ENCODE measurements around the gene AADAT. TPM values are rescaled to one million over a fixed set of nuclear protein-coding genes. Genes with fewer than 3 reads are reported as not detected.
"Not testable (repeated sequence)": the region's sequence is repeated elsewhere in the genome, so short reads cannot be mapped to it uniquely, and the experiment has no call there.

The AADAT gene
- total and polyA plus RNA-seq, 7 experiments from 2014 or later: not detected

GRCh38 chr4:170127758-170128157 is 38.0 kb upstream of the AADAT start:
- intact Hi-C loops (cut with micrococcal nuclease): no loop called here
- H3K9me3 Mint-ChIP-seq: peaks cover 0 to 15% (median 2%) of the 10 kb centered on the region in 11 donors

GRCh38 chr4:170124406-170124805 is 34.6 kb upstream of the AADAT start:
- H3K36me3 Mint-ChIP-seq: peaks cover 0 to 4% (median 0%) of the 10 kb centered on the region in 5 donors
- POLR2A ChIA-PET: no interaction called here
- no peaks in the 10 kb centered on the region for H3K4me1 ChIP-seq (ENCODE audit: control insufficient read depth in 2 of 2, insufficient read depth in 2 of 2, low read length in 2 of 2)
- no peak overlapping the region for H3K4me3 Mint-ChIP-seq
- peaks cover 0 to 13% (median 0%) of the 10 kb centered on the region in 5 donors for H3K27me3 Mint-ChIP-seq
- H3K4me3 ChIP-seq (ENCODE audit: low read length): no peak overlapping the region
- CTCF ChIA-PET: no interaction called here
- H3K9me3 Mint-ChIP-seq: peaks cover 0 to 11% (median 0%) of the 10 kb centered on the region in 11 donors
- H3K4me1 Mint-ChIP-seq: no peaks in the 10 kb centered on the region
- no peaks in the 10 kb centered on the region for H3K9me3 ChIP-seq (ENCODE audit: control insufficient read depth in 2 of 3, low read length in 3 of 3)
- no peak overlapping the region for H3K27ac ChIP-seq (ENCODE audit: low read depth, low read length)
- no peak for ATAC-seq
- H3K27me3 ChIP-seq (ENCODE audit: control insufficient read depth in 2 of 2, insufficient read depth in 2 of 2, low read length in 2 of 2): no peaks in the 10 kb centered on the region
- no peak overlapping the region for H3K27ac Mint-ChIP-seq
- DNase-seq: no peak
- intact Hi-C loops (cut with micrococcal nuclease): no loop called here
- H3K36me3 ChIP-seq (ENCODE audit: control insufficient read depth in 2 of 3, insufficient read depth in 3 of 3, low read length in 3 of 3): no peaks in the 10 kb centered on the region

More at GRCh38 chr4:170127758-170128157, 38.0 kb upstream of the AADAT start:
- ChIA-PET POLR2A (no interaction called here), CTCF (no interaction called here)
- Mint-ChIP-seq H3K27me3 (peaks cover 0 to 13% (median 4%) of the 10 kb centered on the region in 5 donors), H3K36me3 (peaks cover 0 to 4% (median 0%) of the 10 kb centered on the region in 5 donors), H3K4me1 (no peaks in the 10 kb centered on the region), H3K4me3 (no peak overlapping the region), H3K27ac (no peak overlapping the region)
- no peak overlapping the region for H3K4me3 ChIP-seq (ENCODE audit: low read length)
- no peak overlapping the region for H3K27ac ChIP-seq (ENCODE audit: low read depth, low read length)
- no peaks in the 10 kb centered on the region for H3K36me3 ChIP-seq (ENCODE audit: control insufficient read depth in 2 of 3, insufficient read depth in 3 of 3, low read length in 3 of 3)
- no peak for DNase-seq
- ATAC-seq: no peak
- no peaks in the 10 kb centered on the region for H3K4me1 ChIP-seq (ENCODE audit: control insufficient read depth in 2 of 2, insufficient read depth in 2 of 2, low read length in 2 of 2)
- H3K27me3 ChIP-seq (ENCODE audit: control insufficient read depth in 2 of 2, insufficient read depth in 2 of 2, low read length in 2 of 2): no peaks in the 10 kb centered on the region
- peaks cover 0 to under 1% (median 0%) of the 10 kb centered on the region in 3 experiments for H3K9me3 ChIP-seq (ENCODE audit: control insufficient read depth in 2 of 3, low read length in 3 of 3)

DNA sequence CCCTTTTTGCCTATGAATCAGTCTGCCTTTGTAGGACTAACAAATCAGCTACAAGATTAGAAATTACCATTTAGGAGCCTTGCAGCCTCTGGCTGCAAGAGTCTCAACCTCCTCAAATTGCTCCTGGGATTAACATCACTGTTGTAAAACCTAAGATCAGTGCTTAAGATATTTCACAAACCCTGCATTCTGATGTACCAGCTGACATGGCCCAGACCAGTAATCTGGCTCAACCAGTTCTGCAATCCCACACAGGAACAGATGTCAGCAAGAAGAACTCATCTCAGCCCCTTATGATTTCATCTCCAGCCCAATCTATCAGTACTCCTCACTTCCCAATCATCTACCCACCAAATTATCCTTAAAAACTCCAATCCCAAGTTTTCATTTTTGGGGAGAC is 32.5 kb upstream of the AADAT start:
- Histone ChIP-seq H3K4me3 (ENCODE audit: low read length) (no peak overlapping the region), H3K36me3 (ENCODE audit: control insufficient read depth in 2 of 3, insufficient read depth in 3 of 3, low read length in 3 of 3) (no peaks in the 10 kb centered on the region), H3K27ac (ENCODE audit: low read depth, low read length) (no peak overlapping the region), H3K4me1 (ENCODE audit: control insufficient read depth in 2 of 2, insufficient read depth in 2 of 2, low read length in 2 of 2) (no peaks in the 10 kb centered on the region), H3K27me3 (ENCODE audit: control insufficient read depth in 2 of 2, insufficient read depth in 2 of 2, low read length in 2 of 2) (no peaks in the 10 kb centered on the region), H3K9me3 (ENCODE audit: control insufficient read depth in 2 of 3, low read length in 3 of 3) (no peaks in the 10 kb centered on the region)
- Mint-ChIP-seq H3K9me3 (peaks cover 0 to 11% (median 0%) of the 10 kb centered on the region in 11 donors), H3K27ac (no peak overlapping the region), H3K27me3 (peaks cover 0 to 13% (median 12%) of the 10 kb centered on the region in 5 donors), H3K36me3 (peaks cover 0 to 4% (median 0%) of the 10 kb centered on the region in 5 donors), H3K4me3 (no peak overlapping the region), H3K4me1 (no peaks in the 10 kb centered on the region)
- ATAC-seq (no peak), DNase-seq (no peak)
- intact Hi-C loops (cut with micrococcal nuclease): no loop called here
- ChIA-PET CTCF (no interaction called here), POLR2A (no interaction called here)

- Mint-ChIP-seq H3K9me3 (peaks cover 0 to 6% (median 0%) of the 10 kb centered on the region in 11 donors), H3K36me3 (no peaks in the 10 kb centered on the region), H3K27ac (no peak overlapping the region), H3K4me3 (no peak overlapping the region), H3K27me3 (peaks cover 0 to 26% (median 17%) of the 10 kb centered on the region in 5 donors), H3K4me1 (no peaks in the 10 kb centered on the region)
- POLR2A ChIA-PET: no interaction called here
- intact Hi-C loops (cut with micrococcal nuclease): no loop called here
- Histone ChIP-seq H3K9me3 (ENCODE audit: control insufficient read depth in 2 of 3, low read length in 3 of 3) (no peaks in the 10 kb centered on the region), H3K4me1 (ENCODE audit: control insufficient read depth in 2 of 2, insufficient read depth in 2 of 2, low read length in 2 of 2) (no peaks in the 10 kb centered on the region), H3K4me3 (ENCODE audit: low read length) (no peak overlapping the region), H3K36me3 (ENCODE audit: control insufficient read depth in 2 of 3, insufficient read depth in 3 of 3, low read length in 3 of 3) (no peaks in the 10 kb centered on the region), H3K27ac (ENCODE audit: low read depth, low read length) (no peak overlapping the region), H3K27me3 (ENCODE audit: control insufficient read depth in 2 of 2, insufficient read depth in 2 of 2, low read length in 2 of 2) (peaks cover 0 to 3% of the 10 kb centered on the region in 2 donors)
- DNase-seq (no peak), ATAC-seq (no peak)
- CTCF ChIA-PET: no interaction called here
Measured at GRCh38 chr4:170114636-170115035, 24.9 kb upstream of the AADAT start.

DNA sequence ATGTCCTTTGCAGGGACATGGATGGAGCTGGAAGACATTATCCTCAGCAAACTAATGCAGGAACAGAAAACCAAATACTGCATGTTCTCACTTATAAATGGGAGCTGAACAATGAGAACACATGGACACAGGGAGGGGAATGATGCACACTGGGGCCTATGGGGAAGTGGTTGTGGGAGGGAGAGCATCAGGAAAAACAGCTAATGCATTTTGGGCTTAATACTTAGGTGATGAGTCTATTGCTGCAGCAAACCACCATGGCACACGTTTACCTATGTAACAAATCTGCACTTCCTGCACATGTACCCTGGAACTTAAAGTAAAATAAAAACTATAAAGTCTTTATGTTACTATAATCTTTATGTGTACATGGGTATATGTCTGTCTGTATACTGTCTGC is 24.4 kb upstream of the AADAT start:
- H3K36me3 Mint-ChIP-seq; H3K27ac ChIP-seq (ENCODE audit: low read depth, low read length); H3K9me3 Mint-ChIP-seq; H3K4me3 Mint-ChIP-seq; DNase-seq; ATAC-seq; H3K4me3 ChIP-seq (ENCODE audit: low read length); H3K4me1 Mint-ChIP-seq; POLR2A ChIA-PET; intact Hi-C loops (cut with micrococcal nuclease); H3K36me3 ChIP-seq (ENCODE audit: control insufficient read depth in 2 of 3, insufficient read depth in 3 of 3, low read length in 3 of 3); H3K4me1 ChIP-seq (ENCODE audit: control insufficient read depth in 2 of 2, insufficient read depth in 2 of 2, low read length in 2 of 2); H3K27me3 ChIP-seq (ENCODE audit: control insufficient read depth in 2 of 2, insufficient read depth in 2 of 2, low read length in 2 of 2); H3K27ac Mint-ChIP-seq; CTCF ChIA-PET; H3K9me3 ChIP-seq (ENCODE audit: control insufficient read depth in 2 of 3, low read length in 3 of 3): not testable (repeated sequence)
- H3K27me3 Mint-ChIP-seq: peaks cover 0 to 30% (median 17%) of the 10 kb centered on the region in 5 donors

DNA sequence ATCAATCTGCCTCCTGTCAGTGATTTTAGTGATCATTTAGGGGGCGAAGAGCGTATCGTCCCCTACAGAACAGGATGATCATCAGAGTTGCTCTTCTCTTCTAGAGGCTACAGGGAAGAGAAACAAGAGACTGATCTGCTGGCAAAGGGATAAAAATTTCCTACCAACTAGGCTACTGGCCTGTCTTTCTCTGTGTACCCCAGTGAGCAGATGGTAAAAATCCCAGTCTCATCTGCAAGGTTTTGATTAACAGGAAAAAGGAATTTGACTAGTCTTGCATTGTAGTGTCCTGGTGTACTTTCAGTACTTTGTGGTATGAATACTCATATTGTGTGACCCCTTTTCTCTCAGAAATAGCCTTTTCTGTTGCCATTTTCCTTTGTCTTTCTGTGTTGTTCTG is 21.8 kb upstream of the AADAT start:
- no peaks in the 10 kb centered on the region for H3K4me1 ChIP-seq (ENCODE audit: control insufficient read depth in 2 of 2, insufficient read depth in 2 of 2, low read length in 2 of 2)
- no peak overlapping the region for H3K27ac Mint-ChIP-seq
- H3K36me3 Mint-ChIP-seq: no peaks in the 10 kb centered on the region
- DNase-seq (no peak), ATAC-seq (no peak)
- no peaks in the 10 kb centered on the region for H3K36me3 ChIP-seq (ENCODE audit: control insufficient read depth in 2 of 3, insufficient read depth in 3 of 3, low read length in 3 of 3)
- H3K27me3 Mint-ChIP-seq: peaks cover 0 to 19% (median 5%) of the 10 kb centered on the region in 5 donors
- peaks cover 0 to 3% of the 10 kb centered on the region in 2 donors for H3K27me3 ChIP-seq (ENCODE audit: control insufficient read depth in 2 of 2, insufficient read depth in 2 of 2, low read length in 2 of 2)
- peaks cover 0 to 2% (median 0%) of the 10 kb centered on the region in 11 donors for H3K9me3 Mint-ChIP-seq
- H3K27ac ChIP-seq (ENCODE audit: low read depth, low read length): no peak overlapping the region
- H3K9me3 ChIP-seq (ENCODE audit: control insufficient read depth in 2 of 3, low read length in 3 of 3): no peaks in the 10 kb centered on the region
- no peak overlapping the region for H3K4me3 ChIP-seq (ENCODE audit: low read length)
- H3K4me1 Mint-ChIP-seq: no peaks in the 10 kb centered on the region
- H3K4me3 Mint-ChIP-seq: no peak overlapping the region
- ChIA-PET POLR2A (no interaction called here), CTCF (no interaction called here)
- intact Hi-C loops (cut with micrococcal nuclease): no loop called here

- Histone ChIP-seq H3K36me3 (ENCODE audit: control insufficient read depth in 2 of 3, insufficient read depth in 3 of 3, low read length in 3 of 3) (no peaks in the 10 kb centered on the region), H3K27me3 (ENCODE audit: control insufficient read depth in 2 of 2, insufficient read depth in 2 of 2, low read length in 2 of 2) (peaks cover 0 to 3% of the 10 kb centered on the region in 2 donors), H3K4me3 (ENCODE audit: low read length) (no peak overlapping the region), H3K9me3 (ENCODE audit: control insufficient read depth in 2 of 3, low read length in 3 of 3) (no peaks in the 10 kb centered on the region), H3K4me1 (ENCODE audit: control insufficient read depth in 2 of 2, insufficient read depth in 2 of 2, low read length in 2 of 2) (no peaks in the 10 kb centered on the region), H3K27ac (ENCODE audit: low read depth, low read length) (no peak overlapping the region)
- H3K4me3 Mint-ChIP-seq: no peak overlapping the region
- CTCF ChIA-PET: no interaction called here
- H3K36me3 Mint-ChIP-seq: no peaks in the 10 kb centered on the region
- no peak for ATAC-seq
- peaks cover 0 to 19% (median 5%) of the 10 kb centered on the region in 5 donors for H3K27me3 Mint-ChIP-seq
- H3K9me3 Mint-ChIP-seq: peaks cover 0 to 2% (median 0%) of the 10 kb centered on the region in 11 donors
- no peak for DNase-seq
- intact Hi-C loops (cut with micrococcal nuclease): no loop called here
- no peak overlapping the region for H3K27ac Mint-ChIP-seq
- no peaks in the 10 kb centered on the region for H3K4me1 Mint-ChIP-seq
- POLR2A ChIA-PET: no interaction called here
Measured at GRCh38 chr4:170111085-170111484, 21.3 kb upstream of the AADAT start.
